Measurements from ENCODE around the gene BNIP5.

BNIP5 gene

DNA sequence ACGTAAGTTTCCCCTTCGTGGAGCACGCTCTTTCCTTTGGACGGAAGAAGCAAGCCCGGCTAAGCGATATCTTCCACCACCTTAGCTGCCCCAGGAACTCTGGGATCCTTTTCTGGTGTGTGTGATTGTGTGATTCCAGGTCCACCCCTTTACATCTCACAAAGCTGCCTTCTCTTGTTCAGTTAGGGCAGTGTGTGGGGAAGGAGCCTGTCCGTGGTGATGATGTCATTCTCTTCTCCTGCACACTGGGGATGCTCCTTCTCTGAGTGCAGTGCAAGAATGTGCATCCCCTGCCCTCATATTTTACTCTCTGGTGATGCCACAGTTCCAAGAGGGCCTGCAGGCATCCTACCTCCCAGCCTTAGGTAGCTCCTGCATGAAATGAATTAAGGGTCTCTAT, 30.3 kb downstream of the BNIP5 start:
- no peak for DNase-seq (ENCODE audit: low read depth)
- TF ChIP-seq CTCF (IDR thresholded peaks at IDR 0.05; ENCODE audit: low read depth, low read length, missing control alignments), result no peak
- no peak overlapping the region for H3K4me3 ChIP-seq (ENCODE audit: low read depth, low read length)

DNA sequence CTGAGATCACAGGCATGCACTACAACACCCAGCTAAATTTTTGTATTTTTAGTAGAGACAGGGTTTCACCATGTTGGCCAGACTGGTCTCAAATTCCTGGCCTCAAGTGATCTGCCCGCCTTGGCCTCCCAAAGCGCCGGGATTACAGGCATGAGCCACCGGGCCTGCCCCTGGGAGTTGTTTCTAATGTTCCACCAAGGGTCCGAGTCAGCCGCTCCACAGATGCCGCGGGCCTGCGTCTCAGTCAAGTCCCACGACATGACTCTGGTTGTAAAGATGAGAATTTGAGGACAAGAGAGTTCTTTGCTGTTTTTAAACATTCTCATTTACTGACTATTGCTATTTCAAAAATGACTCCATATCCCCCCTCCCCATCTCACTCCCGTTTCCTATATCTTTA, 30.8 kb downstream of the BNIP5 start:
- DNase-seq (ENCODE audit: low read depth), result no peak
- TF ChIP-seq CTCF (IDR thresholded peaks at IDR 0.05; ENCODE audit: low read depth, low read length, missing control alignments), result no peak
- no peak overlapping the region for H3K4me3 ChIP-seq (ENCODE audit: low read depth, low read length)

DNA sequence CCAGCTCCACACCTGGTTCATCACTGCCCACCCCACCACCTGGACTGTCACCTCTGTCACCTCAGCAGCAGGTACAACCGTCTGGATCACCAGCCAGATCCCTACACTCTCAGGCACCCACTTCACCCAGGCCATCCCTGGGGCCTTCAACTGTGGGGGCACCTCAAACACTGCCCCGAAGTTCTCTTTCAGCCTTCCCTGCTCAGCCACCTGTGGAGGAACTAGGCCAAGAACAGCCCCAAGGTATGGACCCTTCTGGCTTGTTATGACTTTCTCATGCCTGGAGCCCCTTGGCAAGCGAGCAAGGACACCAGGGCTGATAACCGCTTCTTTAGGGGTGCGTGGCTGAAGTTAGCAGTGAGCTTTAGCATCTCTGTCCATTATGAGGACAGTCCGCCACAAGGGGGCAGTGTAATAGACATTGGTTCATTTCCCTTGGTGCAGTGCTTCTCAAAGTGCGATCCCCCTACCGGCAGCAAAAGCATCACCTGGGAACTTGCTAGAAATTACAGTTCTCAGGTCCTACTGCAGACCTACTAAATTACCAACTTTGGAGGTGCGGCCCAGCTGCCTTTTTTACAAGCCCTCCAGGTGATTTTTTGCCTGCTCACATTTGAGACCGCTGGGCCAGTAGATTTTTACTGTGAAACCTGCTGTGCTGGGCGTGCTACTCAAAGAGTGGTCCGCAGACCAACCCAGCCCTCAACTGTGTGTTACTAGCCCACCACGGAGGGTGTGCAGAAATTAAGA, 34.3 kb downstream of the BNIP5 start:
- peak; percentile 87 for DNase-seq (ENCODE audit: low read depth)
- TF ChIP-seq CTCF (IDR thresholded peaks at IDR 0.05; ENCODE audit: low read depth, low read length, missing control alignments), result peak; percentile 98
- H3K4me3 ChIP-seq (ENCODE audit: low read depth, low read length), result no peak overlapping the region

DNA sequence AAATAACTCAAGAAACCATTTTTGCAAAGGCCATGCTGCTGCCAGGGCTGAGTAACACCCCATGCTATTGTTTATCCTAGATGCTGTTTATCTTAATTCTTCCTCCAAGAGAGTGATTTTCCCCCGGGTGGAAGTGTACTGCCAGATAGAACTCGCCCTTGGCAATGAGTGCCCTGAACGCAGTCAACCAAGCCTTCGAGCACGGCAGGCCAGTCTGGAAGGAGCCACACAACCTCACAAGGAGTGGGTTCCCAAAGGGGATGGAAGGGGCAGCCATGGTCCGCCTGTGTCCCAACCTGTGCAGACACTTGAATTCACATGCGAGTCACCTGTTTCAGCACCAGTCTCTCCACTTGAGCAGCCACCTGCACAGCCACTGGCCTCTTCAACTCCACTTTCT, 34.9 kb downstream of the BNIP5 start:
- H3K4me3 ChIP-seq (ENCODE audit: low read depth, low read length), result no peak overlapping the region
- no peak for TF ChIP-seq CTCF (IDR thresholded peaks at IDR 0.05; ENCODE audit: low read depth, low read length, missing control alignments)
- no peak for DNase-seq (ENCODE audit: low read depth)

DNA sequence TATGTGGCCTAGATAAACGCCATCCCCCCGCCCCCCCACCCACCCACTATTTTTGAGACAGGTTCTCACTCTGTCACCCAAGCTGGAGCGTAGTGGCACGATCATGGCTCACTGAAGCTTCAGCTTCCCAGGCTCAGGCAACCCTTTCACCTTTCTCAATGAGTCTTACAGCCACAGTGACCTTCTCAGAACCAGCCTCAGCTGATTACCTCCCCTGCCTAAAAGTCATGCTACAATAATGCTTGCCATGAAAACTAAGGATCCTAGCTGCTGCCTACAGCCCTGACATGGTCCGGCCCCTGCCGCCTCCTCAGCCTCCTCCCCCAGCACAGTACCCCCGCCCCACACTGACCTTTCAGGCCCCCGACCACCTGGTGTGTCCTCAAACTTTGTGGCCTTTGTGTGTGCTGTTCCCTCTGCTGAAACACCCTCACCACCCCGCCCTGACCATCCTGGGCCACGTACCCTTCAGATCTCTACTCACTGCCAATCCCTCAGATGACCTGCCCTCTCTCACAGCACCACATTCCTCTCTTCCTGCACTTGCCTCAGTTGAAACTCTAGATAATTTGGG, 35.5 kb downstream of the BNIP5 start:
- H3K4me3 ChIP-seq (ENCODE audit: low read depth, low read length), result no peak overlapping the region
- DNase-seq (ENCODE audit: low read depth), result no peak
- TF ChIP-seq CTCF (IDR thresholded peaks at IDR 0.05; ENCODE audit: low read depth, low read length, missing control alignments), result no peak

DNA sequence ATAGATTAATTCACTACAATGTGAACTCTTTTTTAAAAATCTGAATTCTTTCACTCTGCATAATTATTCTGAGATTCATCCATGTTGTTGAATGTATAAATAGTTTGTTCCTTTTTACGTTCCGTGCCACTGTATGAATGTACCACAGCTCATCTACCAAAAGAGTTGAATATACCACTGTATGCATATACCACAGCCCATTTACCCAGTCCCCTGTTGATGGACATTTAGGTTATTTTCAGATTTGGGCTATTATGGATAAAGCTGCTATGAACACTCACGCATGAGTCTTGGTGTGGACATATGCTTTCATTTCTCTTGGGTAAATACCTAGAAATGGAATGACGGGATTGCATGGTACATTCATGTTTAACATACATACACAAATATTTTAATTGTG, 38.7 kb downstream of the BNIP5 start:
- DNase-seq (ENCODE audit: low read depth), result no peak
- no peak for TF ChIP-seq CTCF (IDR thresholded peaks at IDR 0.05; ENCODE audit: low read depth, low read length, missing control alignments)
- no peak overlapping the region for H3K4me3 ChIP-seq (ENCODE audit: low read depth, low read length)

- no peak for TF ChIP-seq CTCF (IDR thresholded peaks at IDR 0.05; ENCODE audit: low read depth, low read length, missing control alignments)
- H3K4me3 ChIP-seq (ENCODE audit: low read depth, low read length), result no peak overlapping the region
- no peak for DNase-seq (ENCODE audit: low read depth)
These were observed 39.2 kb downstream of the BNIP5 start for GRCh38 chr6:36297511-36297910.
